ENCODE data around the gene MT1HL1. TPM values are rescaled to one million over a fixed set of nuclear protein-coding genes. Genes with fewer than 3 reads are reported as not detected.

MT1HL1 gene
- polyA plus RNA-seq, 4 donors: not detected

- Histone ChIP-seq H3K27me3 (ENCODE audit: control insufficient read depth in 3 of 3, insufficient read depth in 3 of 3, low read length in 3 of 3) (no peaks in the 10 kb centered on the region), H3K9me3 (ENCODE audit: control insufficient read depth in 2 of 2, insufficient read depth in 1 of 2, low read depth in 1 of 2, low read length in 1 of 2) (no peaks in the 10 kb centered on the region), H3K4me3 (ENCODE audit: low read depth in 1 of 3, low read length in 3 of 3) (no peak overlapping the region), H3K36me3 (ENCODE audit: control insufficient read depth in 3 of 3, insufficient read depth in 2 of 3, low read depth in 1 of 3, low read length in 3 of 3) (no peaks in the 10 kb centered on the region), H3K4me1 (ENCODE audit: control insufficient read depth in 3 of 3, insufficient read depth in 2 of 3, low read depth in 1 of 3, low read length in 2 of 3) (no peaks in the 10 kb centered on the region), H3K27ac (ENCODE audit: low read depth in 1 of 3, low read length in 2 of 3) (no peak overlapping the region)
- DNase-seq (no peak), FAIRE-seq (no peak)
- WGBS, 3 donors: 71 to 74% (median 72%) methylated on average over 9 of the region's 9 CpGs
Observed at GRCh38 chr1:237029850-237030535, 25.8 kb upstream of the MT1HL1 start.

GRCh38 chr1:237029240-237029639 lies 25.0 kb upstream of the MT1HL1 start:
- no peak for DNase-seq
- Histone ChIP-seq H3K4me1 (ENCODE audit: control insufficient read depth in 3 of 3, insufficient read depth in 2 of 3, low read depth in 1 of 3, low read length in 2 of 3) (no peaks in the 10 kb centered on the region), H3K9me3 (ENCODE audit: control insufficient read depth in 2 of 2, insufficient read depth in 1 of 2, low read depth in 1 of 2, low read length in 1 of 2) (no peaks in the 10 kb centered on the region), H3K4me3 (ENCODE audit: low read depth in 1 of 3, low read length in 3 of 3) (no peak overlapping the region), H3K36me3 (ENCODE audit: control insufficient read depth in 3 of 3, insufficient read depth in 2 of 3, low read depth in 1 of 3, low read length in 3 of 3) (no peaks in the 10 kb centered on the region), H3K27me3 (ENCODE audit: control insufficient read depth in 3 of 3, insufficient read depth in 3 of 3, low read length in 3 of 3) (no peaks in the 10 kb centered on the region), H3K27ac (ENCODE audit: low read depth in 1 of 3, low read length in 2 of 3) (no peak overlapping the region)
- no peak for FAIRE-seq
- 61 to 77% (median 77%) methylated on average over 3 of the region's 3 CpGs for WGBS, 3 donors

GRCh38 chr1:237025358-237026074 lies 21.3 kb upstream of the MT1HL1 start:
- Histone ChIP-seq H3K27me3 (ENCODE audit: control insufficient read depth in 3 of 3, insufficient read depth in 3 of 3, low read length in 3 of 3) (no peaks in the 10 kb centered on the region), H3K9me3 (ENCODE audit: control insufficient read depth in 2 of 2, insufficient read depth in 1 of 2, low read depth in 1 of 2, low read length in 1 of 2) (no peaks in the 10 kb centered on the region), H3K4me3 (ENCODE audit: low read depth in 1 of 3, low read length in 3 of 3) (no peak overlapping the region), H3K27ac (ENCODE audit: low read depth in 1 of 3, low read length in 2 of 3) (no peak overlapping the region), H3K4me1 (ENCODE audit: control insufficient read depth in 3 of 3, insufficient read depth in 2 of 3, low read depth in 1 of 3, low read length in 2 of 3) (no peaks in the 10 kb centered on the region), H3K36me3 (ENCODE audit: control insufficient read depth in 3 of 3, insufficient read depth in 2 of 3, low read depth in 1 of 3, low read length in 3 of 3) (no peaks in the 10 kb centered on the region)
- DNase-seq (no peak), FAIRE-seq (no peak)
- 88 to 95% (median 93%) methylated on average over 7 to 8 of the region's 10 CpGs for WGBS, 3 donors

- Histone ChIP-seq H3K9me3 (ENCODE audit: control insufficient read depth in 2 of 2, insufficient read depth in 1 of 2, low read depth in 1 of 2, low read length in 1 of 2) (no peaks in the 10 kb centered on the region), H3K27me3 (ENCODE audit: control insufficient read depth in 3 of 3, insufficient read depth in 3 of 3, low read length in 3 of 3) (no peaks in the 10 kb centered on the region), H3K4me1 (ENCODE audit: control insufficient read depth in 3 of 3, insufficient read depth in 2 of 3, low read depth in 1 of 3, low read length in 2 of 3) (no peaks in the 10 kb centered on the region), H3K27ac (ENCODE audit: low read depth in 1 of 3, low read length in 2 of 3) (no peak overlapping the region), H3K4me3 (ENCODE audit: low read depth in 1 of 3, low read length in 3 of 3) (no peak overlapping the region), H3K36me3 (ENCODE audit: control insufficient read depth in 3 of 3, insufficient read depth in 2 of 3, low read depth in 1 of 3, low read length in 3 of 3) (no peaks in the 10 kb centered on the region)
- FAIRE-seq (no peak), DNase-seq (no peak)
Observed at GRCh38 chr1:237018896-237019295, 14.7 kb upstream of the MT1HL1 start.

GRCh38 chr1:237016626-237017025 lies 12.4 kb upstream of the MT1HL1 start:
- FAIRE-seq: no peak
- no peak overlapping the region for H3K27ac ChIP-seq (ENCODE audit: low read depth in 1 of 3, low read length in 2 of 3)
- no peaks in the 10 kb centered on the region for H3K4me1 ChIP-seq (ENCODE audit: control insufficient read depth in 3 of 3, insufficient read depth in 2 of 3, low read depth in 1 of 3, low read length in 2 of 3)
- H3K36me3 ChIP-seq (ENCODE audit: control insufficient read depth in 3 of 3, insufficient read depth in 2 of 3, low read depth in 1 of 3, low read length in 3 of 3): no peaks in the 10 kb centered on the region
- H3K4me3 ChIP-seq (ENCODE audit: low read depth in 1 of 3, low read length in 3 of 3): no peak overlapping the region
- 50 to 57% (median 56%) methylated on average over 1 of the region's 1 CpG for WGBS, 3 donors
- H3K27me3 ChIP-seq (ENCODE audit: control insufficient read depth in 3 of 3, insufficient read depth in 3 of 3, low read length in 3 of 3): no peaks in the 10 kb centered on the region
- no peak for DNase-seq
- no peaks in the 10 kb centered on the region for H3K9me3 ChIP-seq (ENCODE audit: control insufficient read depth in 2 of 2, insufficient read depth in 1 of 2, low read depth in 1 of 2, low read length in 1 of 2)

GRCh38 chr1:237013608-237014007 lies 9.4 kb upstream of the MT1HL1 start:
- FAIRE-seq (no peak), DNase-seq (no peak)
- Histone ChIP-seq H3K4me1 (ENCODE audit: control insufficient read depth in 3 of 3, insufficient read depth in 2 of 3, low read depth in 1 of 3, low read length in 2 of 3) (no peaks in the 10 kb centered on the region), H3K36me3 (ENCODE audit: control insufficient read depth in 3 of 3, insufficient read depth in 2 of 3, low read depth in 1 of 3, low read length in 3 of 3) (no peaks in the 10 kb centered on the region), H3K27ac (ENCODE audit: low read depth in 1 of 3, low read length in 2 of 3) (no peak overlapping the region), H3K4me3 (ENCODE audit: low read depth in 1 of 3, low read length in 3 of 3) (no peak overlapping the region), H3K27me3 (ENCODE audit: control insufficient read depth in 3 of 3, insufficient read depth in 3 of 3, low read length in 3 of 3) (no peaks in the 10 kb centered on the region), H3K9me3 (ENCODE audit: control insufficient read depth in 2 of 2, insufficient read depth in 1 of 2, low read depth in 1 of 2, low read length in 1 of 2) (no peaks in the 10 kb centered on the region)
- 60 to 80% (median 65%) methylated on average over 5 of the region's 5 CpGs for WGBS, 3 donors

- H3K27me3 ChIP-seq (ENCODE audit: control insufficient read depth in 3 of 3, insufficient read depth in 3 of 3, low read length in 3 of 3): no peaks in the 10 kb centered on the region
- 40 to 55% (median 49%) methylated on average over 15 of the region's 15 CpGs for WGBS, 3 donors
- no peak overlapping the region for H3K27ac ChIP-seq (ENCODE audit: low read depth in 1 of 3, low read length in 2 of 3)
- DNase-seq (no peak), FAIRE-seq (no peak)
- H3K9me3 ChIP-seq (ENCODE audit: control insufficient read depth in 2 of 2, insufficient read depth in 1 of 2, low read depth in 1 of 2, low read length in 1 of 2): no peaks in the 10 kb centered on the region
- H3K36me3 ChIP-seq (ENCODE audit: control insufficient read depth in 3 of 3, insufficient read depth in 2 of 3, low read depth in 1 of 3, low read length in 3 of 3): no peaks in the 10 kb centered on the region
- H3K4me1 ChIP-seq (ENCODE audit: control insufficient read depth in 3 of 3, insufficient read depth in 2 of 3, low read depth in 1 of 3, low read length in 2 of 3): no peaks in the 10 kb centered on the region
- no peak overlapping the region for H3K4me3 ChIP-seq (ENCODE audit: low read depth in 1 of 3, low read length in 3 of 3)
Observed at GRCh38 chr1:237012788-237013383, 8.6 kb upstream of the MT1HL1 start.

GRCh38 chr1:237012361-237012760 lies 8.1 kb upstream of the MT1HL1 start:
- DNase-seq (no peak), FAIRE-seq (no peak)
- H3K36me3 ChIP-seq (ENCODE audit: control insufficient read depth in 3 of 3, insufficient read depth in 2 of 3, low read depth in 1 of 3, low read length in 3 of 3): no peaks in the 10 kb centered on the region
- H3K9me3 ChIP-seq (ENCODE audit: control insufficient read depth in 2 of 2, insufficient read depth in 1 of 2, low read depth in 1 of 2, low read length in 1 of 2): no peaks in the 10 kb centered on the region
- no peaks in the 10 kb centered on the region for H3K27me3 ChIP-seq (ENCODE audit: control insufficient read depth in 3 of 3, insufficient read depth in 3 of 3, low read length in 3 of 3)
- H3K4me3 ChIP-seq (ENCODE audit: low read depth in 1 of 3, low read length in 3 of 3): no peak overlapping the region
- H3K4me1 ChIP-seq (ENCODE audit: control insufficient read depth in 3 of 3, insufficient read depth in 2 of 3, low read depth in 1 of 3, low read length in 2 of 3): no peaks in the 10 kb centered on the region
- 72 to 81% (median 72%) methylated on average over 5 of the region's 5 CpGs for WGBS, 3 donors
- no peak overlapping the region for H3K27ac ChIP-seq (ENCODE audit: low read depth in 1 of 3, low read length in 2 of 3)
